Common myeloid progenitor, CD34-positive (primary cell): ENCODE results near the gene MACROD2.

ENCODE experiments used
- CTCF ChIA-PET: fragments of 350-600 bp; sonication (Branson Sonifier 250); formaldehyde crosslinking; loops from one replicate; lab custom pipeline; 2021; ENCODE audit warnings: antibody characterized with exemption; lab: Charles Lee
- POLR2A ChIA-PET: fragments of 350-600 bp; sonication (Branson Sonifier 250); formaldehyde crosslinking; loops from one replicate; lab custom pipeline; 2021; ENCODE audit warnings: antibody characterized with exemption; lab: Charles Lee
- DNase-seq, 3 donors: peaks; one replicate each; pipeline versions ENCODE4 v3.0.0 to v3.0.0-alpha.2; 2013
- H3K27ac ChIP-seq, 2 experiments: 1 replicate in 1 of 2; 2 replicates in 1 of 2; pipeline ENCODE4 v1.7.0; 2013; ENCODE audit warnings: inconsistent platforms in 2 of 2, low read length in 2 of 2, mild to moderate bottlenecking in 2 of 2, low read depth in 1 of 2, moderate library complexity in 1 of 2; ENCODE audit not compliant: severe bottlenecking in 2 of 2, insufficient read depth in 1 of 2, poor library complexity in 1 of 2
- H3K27me3 ChIP-seq, 5 experiments: replicated peaks in 2 of 5; 1 replicate in 3 of 5; 2 replicates in 2 of 5; pipeline versions ENCODE4 v1.6.1 to v1.7.0; 2013; ENCODE audit warnings: low read length in 4 of 5, mild to moderate bottlenecking in 2 of 5, moderate library complexity in 2 of 5, inconsistent platforms in 1 of 5; ENCODE audit not compliant: insufficient read depth in 5 of 5, control insufficient read depth in 4 of 5
- H3K36me3 ChIP-seq, 4 experiments: 1 replicate in 2 of 4; 2 replicates in 2 of 4; pipeline versions ENCODE4 v1.6.1 to v1.7.0; 2013; ENCODE audit warnings: low read length in 3 of 4, control low read depth in 1 of 4, mild to moderate bottlenecking in 1 of 4; ENCODE audit not compliant: control insufficient read depth in 4 of 4, insufficient read depth in 4 of 4
- H3K4me1 ChIP-seq, 4 experiments: 1 replicate in 3 of 4; 2 replicates in 1 of 4; pipeline versions ENCODE4 v1.6.1 to v1.7.1; 2013; ENCODE audit warnings: low read length in 3 of 4, mild to moderate bottlenecking in 3 of 4, control low read depth in 1 of 4, inconsistent platforms in 1 of 4, moderate library complexity in 1 of 4; ENCODE audit not compliant: control insufficient read depth in 4 of 4, insufficient read depth in 4 of 4; ENCODE audit errors: control extremely low read depth in 1 of 4
- H3K4me3 ChIP-seq, 7 experiments: 1 replicate in 4 of 7; 2 replicates in 3 of 7; pipeline versions ENCODE4 v1.5.1 to v1.7.0; 2013; ENCODE audit warnings: mild to moderate bottlenecking in 7 of 7, low read length in 6 of 7, moderate library complexity in 6 of 7, inconsistent platforms in 2 of 7, low read depth in 2 of 7, control low read depth in 1 of 7; ENCODE audit not compliant: insufficient read depth in 4 of 7, control insufficient read depth in 1 of 7; ENCODE audit errors: extremely low read depth in 1 of 7
- H3K9me3 ChIP-seq, 5 experiments: 1 replicate in 4 of 5; 2 replicates in 1 of 5; pipeline versions ENCODE4 v1.6.1 to v1.7.1; 2013; ENCODE audit warnings: low read length in 4 of 5, mild to moderate bottlenecking in 2 of 5, inconsistent platforms in 1 of 5, low read depth in 1 of 5, moderate library complexity in 1 of 5; ENCODE audit not compliant: control insufficient read depth in 4 of 5, insufficient read depth in 2 of 5; ENCODE audit errors: control extremely low read depth in 1 of 5
- WGBS: methylation state at CpG from one replicate; pipeline ENCODE4 v1.1.5; 2013; ENCODE audit not compliant: insufficient coverage; 5-methylcytosine and 5-hydroxymethylcytosine counted together

MACROD2 gene

DNA sequence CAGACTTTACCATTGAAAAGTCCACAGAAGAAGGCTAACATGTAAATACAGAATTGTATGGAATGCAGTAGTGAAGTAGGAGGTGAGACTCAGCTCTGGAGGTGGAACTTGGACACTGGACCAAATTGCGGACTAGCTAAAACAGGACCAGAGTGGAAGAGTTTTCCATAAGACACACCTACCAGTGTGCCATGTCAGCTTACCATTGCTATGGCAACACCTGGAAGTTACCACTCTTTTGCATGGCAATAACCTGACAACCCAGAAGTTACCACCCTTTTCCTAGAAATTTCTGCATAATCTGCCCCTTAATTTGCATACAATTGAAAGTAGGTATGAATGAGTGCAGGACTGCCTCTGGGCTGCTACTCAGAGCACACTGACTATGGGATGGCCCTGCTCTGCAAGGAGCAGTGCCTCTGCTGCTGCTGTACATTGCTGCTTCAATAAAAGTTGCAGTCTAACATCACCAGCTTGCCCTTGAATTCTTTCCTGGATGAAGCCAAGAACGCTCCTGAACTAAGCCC lies 911.7 kb downstream of the MACROD2 start:
- POLR2A ChIA-PET: no interaction called here
- no peaks in the 10 kb centered on the region for H3K9me3 ChIP-seq
- H3K27ac ChIP-seq: no peak overlapping the region
- no peaks in the 10 kb centered on the region for H3K4me1 ChIP-seq
- H3K36me3 ChIP-seq: no peaks in the 10 kb centered on the region
- 100% methylated on average over 1 of the region's 2 CpGs for WGBS
- no peak for DNase-seq
- CTCF ChIA-PET: no interaction called here
- H3K4me3 ChIP-seq: no peak overlapping the region
- no peaks in the 10 kb centered on the region for H3K27me3 ChIP-seq

DNA sequence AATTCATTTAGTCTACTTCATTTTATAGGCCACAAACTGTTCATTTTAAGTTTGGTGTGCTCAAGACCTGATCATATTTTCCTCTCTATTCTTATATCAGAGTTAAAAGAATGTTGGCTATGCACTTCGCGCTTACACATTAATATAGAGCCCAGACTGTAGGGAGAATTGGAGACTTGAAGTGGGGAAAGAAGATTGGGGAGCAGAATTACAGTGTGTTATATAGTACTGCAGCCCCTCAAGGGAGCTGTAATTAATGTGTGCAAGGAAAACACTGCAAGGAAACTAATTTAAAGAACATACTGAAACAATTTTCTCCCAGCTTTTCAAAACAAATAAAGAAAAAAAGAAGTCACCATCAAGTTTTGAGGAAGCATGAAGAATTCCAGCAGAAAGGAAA lies 914.8 kb downstream of the MACROD2 start:
- H3K27me3 ChIP-seq: no peaks in the 10 kb centered on the region
- ChIA-PET POLR2A (no interaction called here), CTCF (no interaction called here)
- DNase-seq: no peak
- H3K4me3 ChIP-seq: no peak overlapping the region
- no peaks in the 10 kb centered on the region for H3K36me3 ChIP-seq
- no peaks in the 10 kb centered on the region for H3K4me1 ChIP-seq
- no peak overlapping the region for H3K27ac ChIP-seq
- no CpG with 5 or more reads among the region's 2 CpGs for WGBS
- H3K9me3 ChIP-seq: no peaks in the 10 kb centered on the region

DNA sequence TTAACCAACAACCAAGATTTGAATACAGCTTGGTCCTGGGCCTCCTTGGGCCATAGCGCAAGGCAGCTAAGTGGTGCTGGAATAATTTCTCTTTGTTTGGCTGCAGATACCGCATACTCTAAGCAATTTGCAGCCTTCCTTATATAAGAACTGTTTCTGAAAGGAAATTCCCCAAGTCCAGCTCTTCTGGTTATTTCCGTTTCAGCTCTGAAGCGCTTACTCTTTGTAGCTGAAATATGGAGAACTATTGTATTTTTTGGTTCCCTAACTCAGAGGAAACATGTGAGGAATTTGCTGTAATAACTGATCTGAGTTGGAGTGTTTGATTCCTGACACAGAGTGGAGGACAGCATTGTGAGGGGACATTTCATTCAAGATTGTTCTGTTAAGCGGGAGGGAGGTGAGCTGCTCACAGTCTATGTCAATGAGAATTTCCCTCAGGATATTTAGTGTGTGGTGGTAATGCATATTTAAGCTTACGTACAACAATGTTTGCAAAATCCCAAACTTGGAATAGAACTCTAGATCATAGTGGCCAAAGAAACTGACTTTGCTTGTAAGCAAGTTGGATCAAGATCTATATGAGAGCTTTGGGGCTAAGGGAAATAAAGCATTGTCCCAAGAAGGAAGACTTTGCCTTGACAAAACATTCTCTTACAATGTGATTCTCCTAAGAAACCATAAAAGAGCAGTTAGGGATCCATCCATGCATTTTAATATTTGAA lies 918.7 kb downstream of the MACROD2 start:
- DNase-seq: no peak
- no peak overlapping the region for H3K4me3 ChIP-seq
- H3K27me3 ChIP-seq: no peaks in the 10 kb centered on the region
- CTCF ChIA-PET: interaction anchor here (0.7 kb wide), 1 partner anchor 12 kb away, joined by 3 read pairs; no protein-coding TSS in a partner anchor
- POLR2A ChIA-PET: no interaction called here
- H3K9me3 ChIP-seq: no peaks in the 10 kb centered on the region
- no peaks in the 10 kb centered on the region for H3K36me3 ChIP-seq
- 91% methylated on average over 4 of the region's 6 CpGs for WGBS
- no peaks in the 10 kb centered on the region for H3K4me1 ChIP-seq
- no peak overlapping the region for H3K27ac ChIP-seq

DNA sequence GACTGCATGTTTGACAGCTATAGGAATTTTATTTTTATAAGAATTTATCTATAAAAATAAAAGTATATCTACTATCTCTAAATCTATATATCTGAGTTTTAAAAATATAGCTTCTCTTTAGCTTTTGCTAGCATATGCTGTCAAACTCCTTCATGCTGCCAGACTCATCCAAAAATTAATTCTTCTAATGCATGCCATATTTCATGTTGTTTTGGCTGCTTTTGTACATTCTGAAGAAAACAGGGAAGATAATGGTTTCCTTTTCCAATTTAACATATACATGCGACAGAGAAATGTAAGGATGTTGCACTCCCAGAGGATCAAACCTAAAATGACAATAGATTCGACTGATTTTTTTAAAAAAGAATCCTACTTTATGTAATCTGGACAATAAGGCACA lies 919.3 kb downstream of the MACROD2 start:
- Histone ChIP-seq H3K9me3 (no peaks in the 10 kb centered on the region), H3K36me3 (no peaks in the 10 kb centered on the region), H3K27me3 (no peaks in the 10 kb centered on the region), H3K4me3 (no peak overlapping the region), H3K27ac (no peak overlapping the region), H3K4me1 (no peaks in the 10 kb centered on the region)
- POLR2A ChIA-PET: no interaction called here
- CTCF ChIA-PET: no interaction called here
- WGBS: no CpG with 5 or more reads among the region's 2 CpGs
- no peak for DNase-seq

DNA sequence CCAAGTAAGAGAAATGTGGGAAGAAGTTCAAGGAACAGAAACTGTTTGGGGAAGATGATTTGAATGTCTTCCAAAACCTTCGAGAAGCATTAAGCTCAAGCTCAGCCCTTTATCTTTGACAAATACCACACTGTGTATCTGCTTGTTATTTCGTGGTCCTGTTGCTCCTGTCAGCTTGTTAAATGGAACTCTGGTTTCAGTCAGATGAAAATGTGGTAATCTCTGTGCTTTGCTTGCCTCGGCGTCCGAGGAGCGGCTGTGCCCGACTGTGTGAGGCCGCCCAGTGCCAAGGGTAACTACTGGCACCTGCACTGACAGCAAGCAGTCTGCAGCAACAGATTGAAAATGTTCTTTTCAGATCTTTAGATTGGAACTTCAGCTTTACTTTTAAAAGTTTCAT lies 920.0 kb downstream of the MACROD2 start:
- Histone ChIP-seq H3K27me3 (no peaks in the 10 kb centered on the region), H3K4me1 (no peaks in the 10 kb centered on the region), H3K27ac (no peak overlapping the region), H3K9me3 (no peaks in the 10 kb centered on the region), H3K4me3 (no peak overlapping the region), H3K36me3 (no peaks in the 10 kb centered on the region)
- ChIA-PET POLR2A (no interaction called here), CTCF (no interaction called here)
- 92% methylated on average over 7 of the region's 8 CpGs for WGBS
- no peak for DNase-seq

DNA sequence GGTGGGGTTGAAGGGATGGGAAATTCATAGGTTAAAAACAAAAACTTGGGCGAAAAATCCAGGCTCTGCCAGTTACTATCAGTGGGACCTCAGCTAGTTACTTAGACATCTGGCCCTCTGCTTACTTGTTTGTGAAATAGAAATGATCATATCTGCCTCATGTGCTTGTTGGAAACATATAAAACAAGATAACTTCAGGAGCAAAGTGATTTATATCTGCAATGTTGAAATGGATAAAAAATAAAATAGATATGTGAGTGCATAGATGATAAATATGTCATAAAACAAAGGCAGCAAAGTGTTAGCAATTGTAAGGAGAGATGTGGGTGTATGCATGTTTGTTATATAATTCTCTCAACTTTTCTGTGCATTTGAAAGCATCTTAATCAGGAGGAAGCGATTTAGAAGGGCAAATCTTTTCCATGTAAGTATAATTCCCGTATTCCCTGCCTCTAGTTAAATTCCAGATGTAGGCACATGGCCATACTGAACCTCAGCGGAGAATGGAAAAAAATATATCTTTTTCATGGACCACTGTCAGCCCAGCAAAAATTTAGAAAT lies 921.1 kb downstream of the MACROD2 start:
- H3K27me3 ChIP-seq: no peaks in the 10 kb centered on the region
- H3K4me3 ChIP-seq: no peak overlapping the region
- H3K36me3 ChIP-seq: no peaks in the 10 kb centered on the region
- POLR2A ChIA-PET: no interaction called here
- H3K27ac ChIP-seq: no peak overlapping the region
- DNase-seq: no peak
- CTCF ChIA-PET: interaction anchor here (0.6 kb wide), 1 partner anchor 1233 kb away, joined by 3 read pairs; no protein-coding TSS in a partner anchor
- no peaks in the 10 kb centered on the region for H3K4me1 ChIP-seq
- H3K9me3 ChIP-seq: no peaks in the 10 kb centered on the region
- WGBS: 86% methylated on average over 2 of the region's 4 CpGs

DNA sequence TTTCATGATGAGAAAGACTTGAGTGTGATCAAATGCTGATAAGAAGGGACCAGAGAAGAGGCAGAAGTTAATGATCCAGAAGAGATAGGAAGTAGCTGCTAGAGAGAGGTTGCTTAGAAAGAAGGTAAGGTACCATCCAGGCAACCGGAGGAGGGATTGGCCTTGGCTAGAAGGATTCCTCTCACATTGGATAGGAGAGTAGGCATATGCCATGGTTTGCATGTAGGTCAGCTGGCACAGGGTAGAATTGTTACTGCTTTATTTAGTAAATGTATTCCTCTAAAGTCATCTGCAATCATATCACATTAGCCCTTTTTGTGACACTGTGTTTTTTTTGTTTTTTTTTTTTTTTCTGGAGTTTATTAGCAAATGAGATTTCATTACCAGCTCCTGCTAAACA lies 923.0 kb downstream of the MACROD2 start:
- H3K4me3 ChIP-seq: no peak overlapping the region
- no peak overlapping the region for H3K27ac ChIP-seq
- no peaks in the 10 kb centered on the region for H3K36me3 ChIP-seq
- DNase-seq: no peak
- H3K4me1 ChIP-seq: no peaks in the 10 kb centered on the region
- H3K9me3 ChIP-seq: no peaks in the 10 kb centered on the region
- ChIA-PET POLR2A (no interaction called here), CTCF (no interaction called here)
- WGBS: 83% methylated on average over 1 of the region's 1 CpG
- no peaks in the 10 kb centered on the region for H3K27me3 ChIP-seq
